Measurements from ENCODE around the gene CHSY1.

DNA sequence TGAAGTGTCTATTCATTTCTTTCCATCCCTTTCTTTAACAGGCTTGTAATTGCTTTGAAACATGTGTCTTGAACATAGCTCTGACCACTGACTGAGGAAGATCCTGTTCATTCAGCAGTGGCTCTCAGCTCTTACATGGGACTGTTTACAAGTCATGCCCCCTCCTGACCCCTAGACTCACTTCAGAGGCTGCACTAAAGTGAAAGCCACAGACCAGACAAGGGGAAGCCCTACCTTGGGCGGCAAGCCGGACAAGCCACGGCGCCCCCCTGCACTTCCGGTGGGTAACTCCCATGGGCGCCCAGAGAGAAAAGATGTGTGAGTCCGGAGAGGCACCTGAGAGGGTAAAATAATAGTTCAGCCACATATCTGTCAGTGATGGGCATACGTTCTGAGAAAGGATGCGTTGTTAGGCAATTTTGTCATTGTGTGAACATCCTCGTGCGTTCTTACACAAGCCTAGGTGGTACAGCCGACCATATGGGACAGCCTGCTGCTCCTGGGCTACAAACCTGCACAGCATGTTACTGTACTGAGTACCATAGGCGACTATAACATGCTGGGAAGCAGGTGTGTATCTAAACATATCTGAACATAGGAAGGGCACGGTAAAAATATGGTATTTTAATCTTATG lies 116.2 kb downstream of the CHSY1 start:
- TF ChIP-seq, protein P1, sequence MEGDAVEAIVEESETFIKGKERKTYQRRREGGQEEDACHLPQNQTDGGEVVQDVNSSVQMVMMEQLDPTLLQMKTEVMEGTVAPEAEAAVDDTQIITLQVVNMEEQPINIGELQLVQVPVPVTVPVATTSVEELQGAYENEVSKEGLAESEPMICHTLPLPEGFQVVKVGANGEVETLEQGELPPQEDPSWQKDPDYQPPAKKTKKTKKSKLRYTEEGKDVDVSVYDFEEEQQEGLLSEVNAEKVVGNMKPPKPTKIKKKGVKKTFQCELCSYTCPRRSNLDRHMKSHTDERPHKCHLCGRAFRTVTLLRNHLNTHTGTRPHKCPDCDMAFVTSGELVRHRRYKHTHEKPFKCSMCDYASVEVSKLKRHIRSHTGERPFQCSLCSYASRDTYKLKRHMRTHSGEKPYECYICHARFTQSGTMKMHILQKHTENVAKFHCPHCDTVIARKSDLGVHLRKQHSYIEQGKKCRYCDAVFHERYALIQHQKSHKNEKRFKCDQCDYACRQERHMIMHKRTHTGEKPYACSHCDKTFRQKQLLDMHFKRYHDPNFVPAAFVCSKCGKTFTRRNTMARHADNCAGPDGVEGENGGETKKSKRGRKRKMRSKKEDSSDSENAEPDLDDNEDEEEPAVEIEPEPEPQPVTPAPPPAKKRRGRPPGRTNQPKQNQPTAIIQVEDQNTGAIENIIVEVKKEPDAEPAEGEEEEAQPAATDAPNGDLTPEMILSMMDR (IDR thresholded peaks at IDR 0.05): no peak
- TF ChIP-seq POLR2A (IDR thresholded peaks at IDR 0.05): no peak
